Activated naive CD4-positive, alpha-beta T cell treated with anti-CD3 and anti-CD28 coated beads, Interleukin-2, amount 50 U/mL, for 24 hours (primary cell): ENCODE data around the gene ARHGAP27.

Experiments
- H3K27ac Mint-ChIP-seq: one replicate; pipeline ENCODE4 v1.8.0; 2021; ENCODE audit warnings: mild to moderate bottlenecking, mixed read lengths
- H3K27me3 Mint-ChIP-seq: one replicate; pipeline ENCODE4 v1.8.0; 2021; ENCODE audit warnings: mixed read lengths
- H3K36me3 Mint-ChIP-seq: one replicate; pipeline ENCODE4 v1.8.0; 2021; ENCODE audit warnings: mixed read lengths
- H3K4me1 Mint-ChIP-seq: one replicate; pipeline ENCODE4 v1.8.0; 2021; ENCODE audit warnings: mixed read lengths
- H3K4me3 Mint-ChIP-seq: one replicate; pipeline ENCODE4 v1.8.0; 2021; ENCODE audit warnings: mild to moderate bottlenecking, mixed read lengths
- H3K9me3 Mint-ChIP-seq: one replicate; pipeline ENCODE4 v1.8.0; 2021; ENCODE audit warnings: mixed read lengths

ARHGAP27 gene

DNA sequence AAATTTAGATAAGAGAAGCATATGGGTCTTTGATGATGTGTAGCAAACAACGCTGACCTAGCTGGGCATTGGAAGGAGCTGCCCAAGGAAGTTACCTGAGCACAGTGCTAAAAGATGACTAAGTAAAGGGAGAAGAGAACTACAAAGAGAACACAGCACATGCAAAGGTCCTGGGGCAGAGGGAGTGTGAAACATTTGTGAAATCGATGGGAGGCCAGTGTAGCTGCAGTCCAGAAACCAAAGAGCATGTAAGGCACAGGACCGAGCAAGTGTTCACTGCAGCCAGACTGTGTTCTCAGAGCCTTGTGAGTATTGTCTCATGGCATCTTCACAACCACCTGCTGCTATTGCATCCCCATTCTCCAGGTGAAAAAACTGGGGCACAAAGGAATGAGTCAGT is 44.9 kb downstream of the ARHGAP27 start:
- Mint-ChIP-seq H3K4me3 (no peak overlapping the region), H3K4me1 (peaks cover 27% of the 10 kb centered on the region)

DNA sequence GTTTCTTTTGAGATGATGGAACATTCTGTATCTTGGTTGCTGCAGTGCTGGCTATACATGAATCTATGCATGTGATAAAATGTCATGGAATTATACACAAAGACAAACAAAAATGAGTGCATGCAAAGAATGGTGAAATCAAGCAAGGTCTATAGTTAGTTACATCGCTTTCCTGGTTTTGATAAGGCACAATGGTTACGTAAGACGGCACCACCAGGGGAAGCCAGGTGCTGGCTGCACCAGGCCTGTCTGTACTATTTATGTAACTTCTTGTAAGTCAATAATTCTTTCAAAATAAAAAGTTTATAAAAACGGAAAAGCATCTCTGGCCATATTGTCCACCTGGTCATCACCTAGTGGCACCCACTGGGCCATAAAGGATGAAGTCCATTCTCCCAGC is 46.5 kb downstream of the ARHGAP27 start:
- peaks cover 3% of the 10 kb centered on the region for H3K27me3 Mint-ChIP-seq
- no peak overlapping the region for H3K4me3 Mint-ChIP-seq
- H3K9me3 Mint-ChIP-seq = no peaks in the 10 kb centered on the region
- H3K27ac Mint-ChIP-seq = no peak overlapping the region
- H3K4me1 Mint-ChIP-seq = peaks cover 21% of the 10 kb centered on the region
- no peaks in the 10 kb centered on the region for H3K36me3 Mint-ChIP-seq

More for the DNA sequence above, 44.9 kb downstream of the ARHGAP27 start:
- H3K27me3 Mint-ChIP-seq = peaks cover 3% of the 10 kb centered on the region
- no peak overlapping the region for H3K27ac Mint-ChIP-seq
- H3K9me3 Mint-ChIP-seq = no peaks in the 10 kb centered on the region
- H3K36me3 Mint-ChIP-seq = no peaks in the 10 kb centered on the region

DNA sequence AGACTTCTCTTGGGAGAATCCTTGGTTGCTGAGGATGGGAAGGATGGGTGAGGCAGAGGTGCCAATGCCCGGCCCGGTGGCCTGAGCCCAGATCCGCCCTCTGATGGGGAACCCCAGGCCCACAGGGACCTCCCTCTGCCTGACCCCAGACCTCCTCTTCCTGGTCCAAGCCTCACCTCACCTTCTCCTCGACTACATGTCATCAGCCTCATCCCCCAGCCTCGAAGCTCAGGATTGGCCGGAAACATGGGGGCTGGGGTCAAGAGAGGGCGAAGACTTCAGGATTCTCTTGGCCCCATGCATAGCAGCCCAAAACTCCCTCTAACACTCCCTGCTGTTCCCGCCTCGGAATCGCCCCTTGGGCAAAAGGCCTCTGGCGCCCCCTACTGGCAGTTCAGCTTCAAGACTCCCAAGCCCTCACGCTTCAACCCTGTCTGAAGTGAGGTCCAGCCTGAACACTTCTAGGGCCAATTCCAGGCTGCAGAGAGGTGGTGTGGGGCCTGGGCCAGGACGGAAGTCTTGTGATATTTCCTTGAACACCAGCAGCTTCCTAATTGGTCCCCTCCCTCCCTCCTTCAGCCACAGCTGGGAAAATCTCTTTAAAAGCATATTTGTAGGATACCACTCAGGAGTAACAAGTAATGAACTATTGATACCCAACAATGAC is 47.2 kb downstream of the ARHGAP27 start:
- Mint-ChIP-seq H3K9me3 (no peaks in the 10 kb centered on the region), H3K36me3 (no peaks in the 10 kb centered on the region), H3K27ac (no peak overlapping the region), H3K4me3 (peak overlapping the region; percentile 42), H3K4me1 (peaks cover 19% of the 10 kb centered on the region), H3K27me3 (peaks cover 3% of the 10 kb centered on the region)

DNA sequence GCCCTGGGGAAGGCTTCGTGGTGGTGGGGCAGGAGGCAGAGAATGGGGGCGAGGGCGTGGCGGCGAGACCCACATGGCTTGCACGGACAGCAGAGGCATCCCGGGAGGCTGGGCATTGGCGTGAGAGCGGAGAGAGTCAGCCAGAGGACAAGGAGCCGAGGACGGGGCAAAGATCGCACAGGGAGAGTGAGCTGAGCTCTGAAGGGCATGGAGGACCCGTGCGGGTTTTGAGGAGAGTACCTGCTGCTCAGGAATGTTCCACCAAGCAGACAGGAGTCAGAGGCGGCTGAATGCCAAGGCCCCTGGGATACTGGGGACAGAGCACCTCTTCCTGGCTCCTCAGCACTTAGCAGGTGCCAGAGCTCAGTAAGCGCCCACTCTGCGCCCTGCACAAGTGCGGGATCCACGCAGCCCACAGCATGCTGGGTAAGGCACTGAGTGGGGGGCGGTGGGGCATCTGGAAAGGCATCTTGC is 47.8 kb downstream of the ARHGAP27 start:
- peaks cover 3% of the 10 kb centered on the region for H3K27me3 Mint-ChIP-seq
- H3K4me3 Mint-ChIP-seq = no peak overlapping the region
- peaks cover 19% of the 10 kb centered on the region for H3K4me1 Mint-ChIP-seq
- H3K27ac Mint-ChIP-seq = no peak overlapping the region
- H3K9me3 Mint-ChIP-seq = no peaks in the 10 kb centered on the region
- no peaks in the 10 kb centered on the region for H3K36me3 Mint-ChIP-seq

DNA sequence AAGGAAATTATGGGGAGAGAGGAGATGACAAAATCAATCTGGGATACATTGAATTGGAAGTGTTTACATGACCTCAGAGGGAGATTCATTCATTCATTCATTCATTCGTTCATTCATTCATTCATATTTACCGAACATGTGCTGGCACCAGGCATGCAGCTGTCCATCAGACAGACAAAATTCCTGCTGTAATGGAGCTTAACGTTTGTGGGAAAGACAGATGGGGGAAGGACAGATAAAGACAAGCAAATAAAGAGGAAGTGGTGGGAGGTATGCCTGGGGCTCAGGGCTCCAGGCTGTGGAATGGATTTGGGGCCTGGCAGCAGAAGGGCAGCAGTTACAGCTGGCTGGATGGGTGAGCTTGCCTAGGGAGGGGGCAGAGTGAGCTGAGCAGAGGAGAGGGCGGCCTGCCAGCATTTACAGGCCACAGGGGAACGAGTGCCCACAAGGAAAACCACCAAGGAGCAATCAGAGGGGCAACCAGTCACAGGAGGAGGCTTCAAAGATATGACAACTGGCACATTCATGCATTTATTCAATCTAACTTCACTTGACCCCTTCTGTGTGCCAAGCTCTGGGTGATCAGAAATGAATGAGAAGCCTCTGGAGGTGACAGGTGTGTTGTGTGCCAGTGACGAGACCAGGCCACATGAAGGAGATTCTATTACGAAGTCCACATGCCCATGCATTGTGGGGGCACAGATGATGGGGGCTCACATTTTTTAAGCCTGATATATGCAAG is 48.5 kb downstream of the ARHGAP27 start:
- Mint-ChIP-seq H3K27me3 (peaks cover 3% of the 10 kb centered on the region), H3K4me3 (no peak overlapping the region), H3K27ac (peak overlapping the region; percentile 80), H3K9me3 (no peaks in the 10 kb centered on the region), H3K4me1 (peaks cover 19% of the 10 kb centered on the region), H3K36me3 (no peaks in the 10 kb centered on the region)

DNA sequence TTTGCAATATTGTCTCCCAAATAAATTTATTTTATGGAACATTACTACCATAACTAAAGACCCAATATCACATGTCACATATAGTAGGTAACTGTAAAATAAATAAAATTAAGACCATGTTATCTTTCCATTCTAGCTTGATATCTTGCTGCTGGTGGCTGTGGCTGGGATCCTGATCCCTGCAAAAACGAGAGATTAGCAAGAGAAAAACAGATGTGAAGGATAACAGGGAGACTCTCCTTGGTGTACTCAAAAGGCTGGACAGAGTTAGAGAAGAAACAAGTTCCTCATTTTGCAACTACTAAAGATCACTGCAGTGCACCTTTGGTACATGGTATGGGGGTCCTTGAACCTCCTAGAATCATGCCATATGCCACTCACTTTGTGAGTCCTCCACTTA is 49.7 kb downstream of the ARHGAP27 start:
- Mint-ChIP-seq H3K4me1 (peaks cover 7% of the 10 kb centered on the region), H3K9me3 (no peaks in the 10 kb centered on the region), H3K36me3 (no peaks in the 10 kb centered on the region), H3K27ac (no peak overlapping the region), H3K27me3 (peaks cover 3% of the 10 kb centered on the region), H3K4me3 (no peak overlapping the region)

DNA sequence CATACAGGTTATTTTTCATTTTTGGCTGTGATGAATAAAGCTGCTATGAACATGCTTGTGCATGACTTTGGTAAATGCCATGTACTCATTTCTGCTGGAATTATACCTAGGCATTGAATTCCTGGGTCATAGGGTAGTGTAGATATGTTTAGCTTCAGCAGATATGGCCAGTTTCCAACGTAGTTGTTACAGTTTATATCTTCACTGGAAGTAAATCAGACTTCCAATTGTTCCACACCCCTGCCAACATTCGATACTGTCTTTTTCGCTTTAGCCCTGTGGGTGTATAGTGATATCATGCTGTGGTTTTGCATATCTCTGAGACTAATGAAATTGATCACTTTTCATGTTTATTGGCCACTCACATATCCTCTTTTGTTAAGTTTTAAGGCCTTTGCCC is 50.4 kb downstream of the ARHGAP27 start:
- Mint-ChIP-seq H3K4me1 (peaks cover 4% of the 10 kb centered on the region), H3K9me3 (no peaks in the 10 kb centered on the region), H3K36me3 (no peaks in the 10 kb centered on the region), H3K4me3 (no peak overlapping the region), H3K27ac (no peak overlapping the region), H3K27me3 (peaks cover 1% of the 10 kb centered on the region)

DNA sequence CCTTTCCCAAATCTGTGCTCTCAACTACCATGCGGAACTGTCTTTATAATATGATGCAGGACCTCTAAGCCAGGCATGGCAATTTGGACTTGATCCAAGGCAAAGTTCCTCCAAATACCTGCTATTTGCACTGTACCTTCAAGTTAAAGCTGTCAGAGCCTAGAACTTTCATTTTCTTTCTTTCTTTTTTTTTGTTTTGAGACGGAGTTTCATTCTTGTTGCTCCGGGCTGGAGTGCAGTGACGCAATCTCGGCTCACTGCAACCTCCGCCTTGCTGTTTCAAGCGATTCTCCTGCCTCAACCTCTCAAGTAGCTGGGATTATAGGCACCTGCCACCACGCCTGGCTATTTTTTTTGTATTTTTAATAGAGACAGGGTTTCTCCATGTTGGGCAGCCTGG is 51.7 kb downstream of the ARHGAP27 start:
- Mint-ChIP-seq H3K4me3 (no peak overlapping the region), H3K36me3 (no peaks in the 10 kb centered on the region), H3K27me3 (peaks cover 1% of the 10 kb centered on the region), H3K4me1 (peaks cover 4% of the 10 kb centered on the region), H3K27ac (no peak overlapping the region), H3K9me3 (no peaks in the 10 kb centered on the region)

DNA sequence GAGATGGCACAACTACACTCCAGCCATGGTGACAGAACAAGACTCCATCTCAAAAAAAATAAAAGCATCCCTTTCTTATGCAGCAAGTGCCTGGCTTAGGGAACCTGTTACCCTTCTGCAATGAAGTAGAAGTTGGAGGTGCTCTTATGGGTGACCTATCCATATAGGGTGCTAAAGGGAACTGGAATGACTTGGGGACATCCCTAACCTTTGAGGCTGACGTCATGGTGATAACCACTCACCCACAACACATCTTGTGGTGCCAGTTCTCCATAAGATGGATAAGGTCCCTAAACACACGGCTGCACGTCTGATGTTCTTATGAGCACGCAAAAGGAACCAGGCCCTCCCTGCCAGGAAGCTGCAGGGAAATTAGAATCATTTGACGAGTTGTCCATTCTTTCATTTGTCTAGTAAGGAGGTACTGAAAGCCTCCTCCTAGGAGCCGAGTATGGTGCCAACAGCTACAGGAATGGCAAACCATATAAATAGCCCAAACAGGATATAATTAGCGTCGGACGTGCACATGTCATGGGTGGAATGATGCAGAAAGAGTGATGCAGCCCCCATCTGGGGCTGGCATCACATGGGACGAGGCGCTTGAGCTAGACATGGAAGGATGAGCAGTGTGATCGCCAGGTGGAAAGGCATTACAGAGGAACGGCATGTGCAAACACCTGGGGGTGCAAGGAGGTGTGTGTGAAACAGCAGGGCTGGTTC is 52.5 kb downstream of the ARHGAP27 start:
- Mint-ChIP-seq H3K36me3 (no peaks in the 10 kb centered on the region), H3K27ac (no peak overlapping the region), H3K9me3 (no peaks in the 10 kb centered on the region), H3K4me1 (peaks cover under 1% of the 10 kb centered on the region), H3K27me3 (no peaks in the 10 kb centered on the region), H3K4me3 (no peak overlapping the region)

DNA sequence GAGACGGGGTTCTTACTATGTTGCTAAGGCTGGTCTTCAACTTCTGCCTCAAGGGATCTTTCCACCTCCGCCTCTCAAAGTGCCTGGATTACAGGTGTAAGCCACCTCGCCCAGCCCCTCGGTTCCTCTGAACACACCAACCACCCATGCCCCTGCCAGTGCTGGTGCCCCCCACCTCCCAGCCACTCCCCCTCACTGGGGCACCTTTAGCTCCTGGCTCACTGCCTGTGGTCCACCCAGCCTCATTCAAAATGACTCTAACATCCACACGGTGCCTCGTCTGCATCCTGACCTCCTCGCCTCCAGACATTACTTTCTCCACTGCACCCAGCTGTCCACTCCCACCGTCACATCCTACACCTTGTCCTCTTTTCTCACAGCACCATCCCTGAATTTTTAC is 55.3 kb downstream of the ARHGAP27 start:
- Mint-ChIP-seq H3K9me3 (no peaks in the 10 kb centered on the region), H3K4me3 (no peak overlapping the region), H3K36me3 (no peaks in the 10 kb centered on the region), H3K4me1 (peaks cover 2% of the 10 kb centered on the region), H3K27me3 (no peaks in the 10 kb centered on the region), H3K27ac (no peak overlapping the region)

DNA sequence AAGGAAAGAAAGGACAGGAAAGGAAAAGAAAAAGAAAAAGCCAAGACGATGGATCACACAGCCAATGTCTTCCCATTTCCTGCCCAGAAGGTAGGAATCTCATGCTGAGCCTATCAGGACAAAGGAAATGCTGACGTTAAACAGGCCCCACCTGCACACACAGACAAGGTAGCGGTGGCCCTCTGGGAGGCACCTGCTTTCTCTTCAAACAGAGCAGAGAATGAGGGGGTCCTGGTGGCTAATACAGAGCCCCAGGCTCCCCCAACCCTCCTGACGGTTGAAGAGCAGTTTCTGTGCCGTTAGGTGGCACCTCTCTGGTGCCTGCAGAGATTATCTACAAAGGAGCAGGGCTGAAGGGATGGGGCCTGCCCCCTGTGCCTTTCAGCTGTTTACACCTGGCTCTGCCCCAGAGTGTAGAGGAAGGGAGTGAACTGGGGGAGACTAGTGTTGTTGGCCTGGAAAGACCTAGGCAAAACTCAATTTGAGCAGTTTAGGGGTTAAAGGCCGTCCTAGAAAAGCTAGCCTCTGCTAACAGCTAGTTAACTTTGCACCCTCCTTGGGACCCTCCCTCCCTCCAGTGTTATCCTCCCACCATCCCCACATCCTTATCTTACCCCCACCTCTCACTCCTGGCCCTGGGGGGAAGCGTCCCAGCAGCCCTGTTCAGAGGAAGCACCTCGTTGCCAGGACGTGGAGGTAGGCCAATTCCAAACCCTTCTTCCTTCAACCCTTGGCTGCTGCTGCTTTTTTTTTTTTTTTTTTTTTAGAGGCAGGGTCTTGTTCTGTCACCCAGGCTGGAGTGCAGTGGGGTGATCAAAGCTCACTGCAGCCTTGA is 56.3 kb downstream of the ARHGAP27 start:
- Mint-ChIP-seq H3K36me3 (no peaks in the 10 kb centered on the region), H3K9me3 (no peaks in the 10 kb centered on the region), H3K4me1 (peaks cover 9% of the 10 kb centered on the region), H3K27ac (no peak overlapping the region), H3K27me3 (peaks cover 3% of the 10 kb centered on the region), H3K4me3 (no peak overlapping the region)

DNA sequence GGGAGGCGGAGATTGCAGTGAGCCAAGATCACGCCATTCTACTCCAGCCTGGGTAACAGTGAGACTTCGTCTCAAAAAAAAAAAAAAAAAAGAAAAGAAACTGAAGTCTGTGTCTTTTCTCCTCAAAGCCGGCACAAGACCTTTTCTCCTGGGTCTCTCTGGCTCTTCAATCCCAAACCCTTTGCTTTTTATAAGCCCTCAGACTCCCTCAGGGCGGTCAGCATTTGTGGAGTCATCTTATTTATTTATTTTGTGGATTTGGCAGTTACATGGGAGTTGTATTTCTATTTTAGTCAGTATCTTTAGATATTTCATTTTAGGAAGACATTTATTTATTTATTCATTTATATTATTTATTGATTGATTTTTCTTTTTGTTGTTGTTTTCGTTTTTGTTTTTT is 58.2 kb downstream of the ARHGAP27 start:
- peaks cover 17% of the 10 kb centered on the region for H3K4me1 Mint-ChIP-seq
- no peak overlapping the region for H3K27ac Mint-ChIP-seq

DNA sequence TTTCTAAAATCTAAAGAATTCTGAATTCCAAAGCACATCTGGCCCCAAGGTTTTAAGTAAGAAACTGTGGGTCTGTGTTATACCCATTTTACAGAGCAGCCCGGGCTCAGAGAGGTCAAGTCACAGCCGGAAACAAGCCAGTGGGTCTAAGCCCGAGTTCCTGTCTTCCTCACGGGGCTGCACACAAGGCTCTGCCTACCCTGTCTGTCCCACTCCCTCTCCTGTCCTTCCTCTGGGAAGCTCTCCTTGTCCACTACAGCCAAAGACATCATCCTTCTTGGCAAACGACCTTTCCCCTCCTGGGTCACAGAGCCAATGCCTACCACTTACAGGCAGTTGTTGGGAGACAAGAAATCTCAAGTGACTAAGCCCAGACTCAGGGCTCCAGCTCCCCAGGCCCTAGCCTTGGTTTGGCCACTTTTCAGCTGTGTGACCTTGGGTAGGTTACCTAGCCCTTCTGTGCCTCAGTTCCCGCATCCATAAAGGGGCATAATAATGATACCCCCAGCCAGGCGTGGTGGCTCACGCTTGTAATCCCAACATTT is 60.3 kb downstream of the ARHGAP27 start:
- Mint-ChIP-seq H3K36me3 (no peaks in the 10 kb centered on the region), H3K27ac (no peak overlapping the region), H3K9me3 (no peaks in the 10 kb centered on the region), H3K4me1 (peaks cover 17% of the 10 kb centered on the region), H3K27me3 (peaks cover 7% of the 10 kb centered on the region), H3K4me3 (no peak overlapping the region)

More for the DNA sequence above, 58.2 kb downstream of the ARHGAP27 start:
- Mint-ChIP-seq H3K4me3 (no peak overlapping the region), H3K36me3 (no peaks in the 10 kb centered on the region), H3K27me3 (peaks cover 7% of the 10 kb centered on the region), H3K9me3 (no peaks in the 10 kb centered on the region)

DNA sequence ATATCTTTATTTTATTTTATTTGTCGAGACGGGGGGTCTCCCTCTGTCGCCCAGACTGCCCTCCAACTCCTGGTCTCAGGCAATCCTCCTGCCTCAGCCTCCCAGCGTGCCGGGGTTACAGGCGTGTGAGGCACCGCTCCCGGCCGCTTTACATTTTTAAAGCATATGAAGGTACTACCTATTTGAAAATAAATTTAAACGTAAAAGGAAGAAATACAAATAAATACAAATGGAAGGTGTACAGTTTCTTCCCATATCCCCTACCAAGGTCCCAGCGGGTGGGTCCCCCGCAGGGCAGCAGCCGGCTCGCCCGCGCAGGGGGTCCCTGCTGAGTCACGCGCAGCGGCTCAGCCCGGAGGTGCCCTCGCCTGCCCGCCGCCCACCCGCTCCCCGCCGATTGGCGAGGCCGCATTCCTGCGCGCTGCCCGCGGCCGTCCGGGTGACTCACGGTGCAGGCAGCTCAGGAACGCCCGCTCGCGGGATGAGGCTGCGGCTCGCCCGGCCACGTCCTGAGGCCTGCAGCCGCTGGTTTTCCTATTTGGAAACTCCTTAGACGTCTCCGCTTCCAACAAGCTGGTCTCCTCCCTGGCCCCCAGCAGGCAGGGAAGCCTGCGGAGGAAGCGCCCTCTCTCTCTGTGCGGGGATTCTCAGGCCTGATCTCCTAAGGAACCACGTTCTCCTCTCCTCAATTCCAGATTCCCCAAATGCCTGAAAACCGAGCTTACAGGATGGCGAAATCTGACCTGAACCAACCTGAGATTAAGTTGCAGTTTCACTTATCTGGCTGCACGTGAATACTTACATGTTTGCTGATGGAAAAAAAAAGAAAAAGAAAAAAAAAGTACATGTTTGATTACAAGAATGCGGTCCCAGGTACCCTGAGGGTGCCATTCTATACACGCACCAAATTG is 61.0 kb downstream of the ARHGAP27 start:
- H3K36me3 Mint-ChIP-seq = no peaks in the 10 kb centered on the region
- H3K4me1 Mint-ChIP-seq = peaks cover 17% of the 10 kb centered on the region
- peak overlapping the region; percentile 79 for H3K4me3 Mint-ChIP-seq
- H3K27ac Mint-ChIP-seq = peak overlapping the region; percentile 55
- H3K27me3 Mint-ChIP-seq = peaks cover 7% of the 10 kb centered on the region
- H3K9me3 Mint-ChIP-seq = no peaks in the 10 kb centered on the region
